GM12878 (cell line): ENCODE measurements around the gene ERVW-1. TPM values are rescaled to one million over a fixed set of nuclear protein-coding genes. Genes with fewer than 3 reads are reported as not detected.

ENCODE experiments used
- ATAC-seq: fragments of 200-7000 bp; cut with Tn5 transposase; 3 replicates; pipeline ENCODE4 v1.9.1; 2020; ENCODE audit warnings: mild to moderate bottlenecking, moderate library complexity
- BruUV-seq: library from RNA; stranded (reverse); fragments of 400-500 nt; replicated peaks from 2 replicates; lab custom pipeline; 2021; lab: Mats Ljungman, UMichigan
- CTCF ChIA-PET: fragments of 300-600 bp; sonication (Branson Sonifier 250); formaldehyde crosslinking; extraction: SDS; loops from one replicate; lab custom pipeline; 2021; ENCODE audit warnings: inconsistent platforms; lab: Yijun Ruan, JAX
- POLR2A ChIA-PET: fragments of 350-600 bp; formaldehyde crosslinking; extraction: SDS; loops from one replicate; lab custom pipeline; 2021; ENCODE audit warnings: inconsistent platforms; lab: Charles Lee
- RAD21 ChIA-PET: fragments of 300-600 bp; sonication (Branson Sonifier 250); formaldehyde crosslinking; loops from one replicate; lab custom pipeline; 2023; ENCODE audit warnings: antibody characterized with exemption; ENCODE audit not compliant: unreplicated experiment; lab: Charles Lee
- SMC1A ChIA-PET: fragments of 300-600 bp; sonication (Branson Sonifier 250); formaldehyde crosslinking; loops from one replicate; lab custom pipeline; 2023; ENCODE audit not compliant: unreplicated experiment, uncharacterized antibody; lab: Charles Lee
- DNase-seq: peaks from one replicate; pipeline ENCODE4 v3.0.0-alpha.2; 2011; ENCODE audit warnings: low read depth, low spot score
- FAIRE-seq: peaks from 3 replicates; lab custom pipeline; 2011; peaks lifted over from hg19 to GRCh38; lab: Jason Lieb, UNC
- H2AFZ ChIP-seq: 2 replicates; pipeline ENCODE4 v1.6.0; 2011; ENCODE audit warnings: low read depth, low read length, control low read depth; ENCODE audit not compliant: control insufficient read depth
- H3K27ac ChIP-seq: 2 replicates; pipeline ENCODE4 v1.5.1; 2011; ENCODE audit warnings: control low read depth; ENCODE audit not compliant: control insufficient read depth, insufficient read depth
- H3K27me3 ChIP-seq, 2 experiments: replicated peaks in 1 of 2; 2 replicates each; pipeline versions ENCODE4 v1.6.0 to v1.6.1; 2011; ENCODE audit warnings: low read length in 1 of 2; ENCODE audit not compliant: control insufficient read depth in 2 of 2, insufficient read depth in 2 of 2
- H3K36me3 ChIP-seq, 2 experiments: 2 replicates each; pipeline ENCODE4 v1.5.1; 2011; ENCODE audit warnings: low read length in 1 of 2; ENCODE audit not compliant: control insufficient read depth in 2 of 2, insufficient read depth in 2 of 2
- H3K4me1 ChIP-seq: 2 replicates; pipeline ENCODE4 v1.6.1; 2011; ENCODE audit warnings: mild to moderate bottlenecking, low read length, moderate library complexity, mixed read lengths; ENCODE audit not compliant: control insufficient read depth, insufficient read depth
- H3K4me2 ChIP-seq: 2 replicates; pipeline ENCODE4 v1.6.0; 2011; ENCODE audit warnings: control low read depth; ENCODE audit not compliant: control insufficient read depth, insufficient read depth
- H3K4me3 ChIP-seq: fragments of 200-600 bp; sonication (generic); 2 replicates; pipeline ENCODE4 v1.5.1; 2016
- H3K79me2 ChIP-seq: 2 replicates; pipeline ENCODE4 v1.6.0; 2011; ENCODE audit warnings: low read length; ENCODE audit not compliant: control insufficient read depth, insufficient read depth
- H3K9ac ChIP-seq: 2 replicates; pipeline ENCODE4 v1.8.0; 2011; ENCODE audit warnings: low read length, control low read depth, mixed read lengths; ENCODE audit not compliant: control insufficient read depth, insufficient read depth
- H3K9me3 ChIP-seq: replicated peaks from 3 replicates; pipeline ENCODE4 v1.5.1; 2011; ENCODE audit warnings: mild to moderate bottlenecking, low read length; ENCODE audit not compliant: control insufficient read depth, insufficient read depth
- H4K20me1 ChIP-seq: 2 replicates; pipeline ENCODE4 v1.6.0; 2011; ENCODE audit not compliant: control insufficient read depth, insufficient read depth
- ATF7 ChIP-seq: fragments of 450-650 bp; IDR thresholded peaks from 2 replicates; pipeline ENCODE4 v1.6.1; 2016; ENCODE audit warnings: low read depth, mild to moderate bottlenecking
- BRCA1 ChIP-seq: IDR thresholded peaks from 2 replicates; pipeline ENCODE4 v1.6.1; 2011; ENCODE audit warnings: low read depth, low read length, improper control_type of control experiment
- CBX3 ChIP-seq: fragments of 200-600 bp; sonication (generic); IDR thresholded peaks from 2 replicates; pipeline ENCODE4 v1.6.1; 2016; ENCODE audit warnings: low read depth, borderline replicate concordance
- CREM ChIP-seq: IDR thresholded peaks from 2 replicates; pipeline ENCODE4 v1.6.1; 2014; ENCODE audit warnings: antibody characterized with exemption, low read depth
- EGR1 ChIP-seq, 2 experiments: IDR thresholded peaks; 1 replicate in 1 of 2; 2 replicates in 1 of 2; pipeline ENCODE4 v1.6.1; 2011 to 2012; ENCODE audit warnings: low read depth in 2 of 2, low read length in 2 of 2, borderline replicate concordance in 1 of 2, mild to moderate bottlenecking in 1 of 2, moderate library complexity in 1 of 2
- ELK1 ChIP-seq: IDR thresholded peaks from 2 replicates; pipeline ENCODE4 v1.6.1; 2012; ENCODE audit warnings: low read depth, low read length, improper control_type of control experiment
- EP300 ChIP-seq, 2 experiments: fragments of 150-350 bp in 1 of 2; IDR thresholded peaks; 2 replicates each; pipeline ENCODE4 v1.6.1; 2011 to 2012; ENCODE audit warnings: low read depth in 2 of 2, low read length in 2 of 2, borderline replicate concordance in 1 of 2, improper control_type of control experiment in 1 of 2, inconsistent platforms in 1 of 2; ENCODE audit not compliant: control insufficient read depth in 1 of 2
- HDAC6 ChIP-seq: fragments of 200-600 bp; sonication (generic); IDR thresholded peaks from one replicate; pipeline ENCODE4 v1.8.0; 2017; ENCODE audit warnings: antibody characterized with exemption; ENCODE audit not compliant: unreplicated experiment
- HSF1 ChIP-seq: fragments of 150-350 bp; IDR thresholded peaks from 2 replicates; pipeline ENCODE4 v1.6.1; 2014; ENCODE audit warnings: mild to moderate bottlenecking, low read depth, low read length
- MEF2B ChIP-seq: fragments of 450-650 bp; IDR thresholded peaks from 2 replicates; pipeline ENCODE4 v1.6.1; 2018; ENCODE audit warnings: mild to moderate bottlenecking, moderate library complexity; ENCODE audit not compliant: partially characterized antibody, poor library complexity, severe bottlenecking
- NBN ChIP-seq: fragments of 450-650 bp; IDR thresholded peaks from 2 replicates; pipeline ENCODE4 v1.6.1; 2016
- NFYB ChIP-seq: IDR thresholded peaks from 2 replicates; pipeline ENCODE4 v1.6.1; 2011; ENCODE audit warnings: low read depth, mild to moderate bottlenecking, low read length, improper control_type of control experiment, moderate library complexity; ENCODE audit not compliant: insufficient read depth
- NR2C2 ChIP-seq: IDR thresholded peaks from 2 replicates; pipeline ENCODE4 v1.6.1; 2011; ENCODE audit warnings: borderline replicate concordance, low read depth; ENCODE audit not compliant: control insufficient read depth, insufficient read length
- SMARCA5 ChIP-seq: fragments of 450-650 bp; IDR thresholded peaks from 2 replicates; pipeline ENCODE4 v1.6.1; 2017; ENCODE audit warnings: mild to moderate bottlenecking
- SPI1 ChIP-seq: IDR thresholded peaks from 2 replicates; pipeline ENCODE4 v1.6.1; 2011; ENCODE audit warnings: low read depth, mild to moderate bottlenecking, low read length, moderate library complexity, borderline replicate concordance; ENCODE audit not compliant: insufficient read depth
- TCF12 ChIP-seq: IDR thresholded peaks from 2 replicates; pipeline ENCODE4 v1.6.1; 2011; ENCODE audit warnings: low read depth, mild to moderate bottlenecking, low read length
- ZBED1 ChIP-seq: IDR thresholded peaks from 2 replicates; pipeline ENCODE4 v1.6.1; 2016; ENCODE audit warnings: borderline replicate concordance
- ZBTB4 ChIP-seq: fragments of 450-650 bp; formaldehyde crosslinking; IDR thresholded peaks from 2 replicates; pipeline ENCODE4 v1.4.0; 2022; ENCODE audit warnings: mild to moderate bottlenecking, moderate library complexity
- ZNF217 ChIP-seq: fragments of 450-650 bp; IDR thresholded peaks from 2 replicates; pipeline ENCODE4 v1.6.1; 2017; ENCODE audit warnings: antibody characterized with exemption, mild to moderate bottlenecking
- WGBS: methylation state at CpG from one replicate; pipeline ENCODE4 v1.1.6; 2016; ENCODE audit warnings: low lambda C conversion rate; ENCODE audit not compliant: insufficient replicate concordance, insufficient coverage; ENCODE audit errors: missing lambda C conversion rate; 5-methylcytosine and 5-hydroxymethylcytosine counted together
- in situ Hi-C: fragments of 300-500 bp; cut with MboI; formaldehyde crosslinking; loops from 9 replicates; pipeline ENCODE4 v1.14.3; 2018; ENCODE audit warnings: mixed read lengths
- intact Hi-C: fragments of 100-400 bp; cut with micrococcal nuclease; formaldehyde crosslinking; loops from one replicate; pipeline ENCODE4 v1.14.2; 2022; ENCODE audit not compliant: unreplicated experiment
- polyA plus RNA-seq, 11 experiments: library from polyadenylated mRNA; depleted of rRNA in 4 of 11; unstranded in 6 of 11; stranded (reverse) in 5 of 11; fragments of >200 nt; fragmentation: Nextera tagmentation in 4 of 11; fragmentation: Illumina TruSeq in 1 of 11; extraction: Ambion mirVana in 4 of 11; extraction: Trizol in 1 of 11; gene quantifications; 1 replicate in 1 of 11; 2 replicates in 10 of 11; pipeline versions ENCODE4 v1.2.1 to v1.2.3, GENCODE V29; 2011 to 2016; ENCODE audit warnings: inconsistent platforms in 2 of 11, missing spikeins in 2 of 11, low read depth in 1 of 11
- total RNA-seq, 4 experiments: library from RNA; depleted of rRNA in 3 of 4; stranded (reverse); fragments of >200 nt in 3 of 4; fragmentation: Illumina TruSeq in 1 of 4; extraction: Trizol in 1 of 4; gene quantifications; 2 replicates each; pipeline versions ENCODE4 v1.2.1 to v1.2.3, GENCODE V29; 2013 to 2021

ERVW-1 gene
- total and polyA plus RNA-seq, 10 of the 15 experiments (the other 5 are each of a cell fraction or from before 2014, with no cell fraction given): 0.05 TPM; not detected in 9

- no peak for TF ChIP-seq ZBTB4 (CRISPR knock-in tag)
- TF ChIP-seq NBN: no peak
- TF ChIP-seq NR2C2: no peak
- no peak for TF ChIP-seq TCF12
- TF ChIP-seq SPI1: no peak
- TF ChIP-seq CREM: no peak
- TF ChIP-seq, all 136 proteins: peak for 0
Measured at GRCh38 chr7:92460109-92460508, 17.6 kb downstream of the ERVW-1 start (continued).

- Histone ChIP-seq H3K79me2 (no peaks in the 10 kb centered on the region), H3K9me3 (no peaks in the 10 kb centered on the region), H3K27ac (no peak overlapping the region), H3K27me3 (no peaks in the 10 kb centered on the region), H3K4me2 (no peak overlapping the region), H3K36me3 (peaks cover 2 to 18% of the 10 kb centered on the region in 2 experiments), H3K4me1 (no peaks in the 10 kb centered on the region), H3K4me3 (no peak overlapping the region), H3K9ac (no peak overlapping the region), H2AFZ (no peak overlapping the region), H4K20me1 (no peaks in the 10 kb centered on the region)
- in situ Hi-C loops (no loop called here), intact Hi-C loops (no loop called here)
- BruUV-seq: no TSS peak
- SMC1A ChIA-PET: no interaction called here
- RAD21 ChIA-PET: no interaction called here
- ATAC-seq (no peak), FAIRE-seq (no peak), DNase-seq (no peak)
- POLR2A ChIA-PET: no interaction called here
- CTCF ChIA-PET: interaction anchor here (3.1 kb wide), 1 partner anchor 8 kb away, joined by 15 read pairs; the partner anchor contains the start of gene GATAD1
- WGBS: 98% methylated on average over 2 of the region's 2 CpGs
- TF ChIP-seq ELK1: no peak
- TF ChIP-seq HSF1: no peak
- TF ChIP-seq BRCA1: no peak
- TF ChIP-seq ZBED1: no peak
- TF ChIP-seq CBX3: no peak
- no peak for TF ChIP-seq SMARCA5
- TF ChIP-seq HDAC6: no peak
- TF ChIP-seq NFYB: no peak
- no peak for TF ChIP-seq ZNF217
- TF ChIP-seq MEF2B: no peak
- no peak for TF ChIP-seq EGR1 (IDR thresholded peaks at IDR 0.05; ENCODE audit: borderline replicate concordance in 1 of 2, low read depth in 2 of 2, low read length in 2 of 2)
- no peak for TF ChIP-seq EP300 (IDR thresholded peaks at IDR 0.05; ENCODE audit: borderline replicate concordance in 1 of 2, control insufficient read depth in 1 of 2, low read depth in 2 of 2, low read length in 2 of 2)
- no peak for TF ChIP-seq ATF7
Measured at GRCh38 chr7:92456236-92456635, 21.5 kb downstream of the ERVW-1 start.
